Endothelial cell (in vitro differentiated cells): ENCODE data around the gene SLC24A3. TPM values are rescaled to one million over a fixed set of nuclear protein-coding genes. Genes with fewer than 3 reads are reported as not detected.

Experiments used
- DNase-seq: peaks from one replicate; pipeline ENCODE4 v3.0.0; 2021; ENCODE audit warnings: low spot score
- H3K27ac Mint-ChIP-seq: one replicate; pipeline ENCODE4 v1.8.0; 2021; ENCODE audit warnings: mixed read lengths, inconsistent platforms; ENCODE audit not compliant: unreplicated experiment
- H3K27me3 Mint-ChIP-seq: one replicate; pipeline ENCODE4 v1.8.0; 2021; ENCODE audit warnings: mild to moderate bottlenecking, moderate library complexity, mixed read lengths, inconsistent platforms; ENCODE audit not compliant: unreplicated experiment
- H3K36me3 Mint-ChIP-seq: one replicate; pipeline ENCODE4 v1.8.0; 2021; ENCODE audit warnings: mild to moderate bottlenecking, low read depth, mixed read lengths, inconsistent platforms; ENCODE audit not compliant: unreplicated experiment
- H3K4me1 Mint-ChIP-seq: one replicate; pipeline ENCODE4 v1.8.0; 2021; ENCODE audit warnings: mild to moderate bottlenecking, mixed read lengths, inconsistent platforms; ENCODE audit not compliant: unreplicated experiment
- H3K4me3 Mint-ChIP-seq: one replicate; pipeline ENCODE4 v1.8.0; 2021; ENCODE audit warnings: mild to moderate bottlenecking, mixed read lengths, inconsistent platforms; ENCODE audit not compliant: unreplicated experiment
- H3K9me3 Mint-ChIP-seq: one replicate; pipeline ENCODE4 v1.8.0; 2021; ENCODE audit warnings: mixed read lengths, inconsistent platforms; ENCODE audit not compliant: unreplicated experiment
- total RNA-seq: library from RNA; stranded (reverse); fragmentation: NEBNext Ultra II Directional; extraction: Animal tissue kit (Norgen Biotek cat#: 25700); gene quantifications from one replicate; pipeline ENCODE4 v1.2.1, GENCODE V29; 2021; ENCODE audit not compliant: unreplicated experiment
- TF ChIP-seq, protein P1 (sequence below): fragments of 200-600 bp; sonication (generic); IDR thresholded peaks from one replicate; pipeline ENCODE4 v1.5.0; 2021; ENCODE audit warnings: antibody characterized with exemption; ENCODE audit not compliant: unreplicated experiment

SLC24A3 gene
- total RNA-seq, 1 donor from 2014 or later = 0.15 TPM

DNA sequence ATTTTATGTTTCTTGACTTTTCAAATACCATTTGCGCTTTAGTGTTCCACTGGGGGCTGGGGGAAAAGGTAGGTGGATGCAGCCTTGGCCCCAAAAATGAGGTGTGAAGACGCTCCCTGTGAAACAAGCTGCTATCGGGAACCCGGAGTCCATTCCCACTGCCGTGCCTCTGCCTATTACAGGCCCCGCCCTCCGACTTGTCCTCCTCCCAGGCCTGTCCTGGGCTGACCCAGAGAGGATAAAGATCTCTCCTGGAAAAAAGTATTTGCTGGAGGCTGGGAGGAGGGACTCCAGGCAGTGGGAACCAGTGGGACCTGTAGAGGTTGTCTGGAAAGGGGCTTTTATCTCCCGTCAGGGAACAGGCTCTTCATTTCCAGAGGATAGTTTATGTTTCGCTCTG is 215.0 kb downstream of the SLC24A3 start:
- DNase-seq = no peak
- Mint-ChIP-seq H3K27ac (no peak overlapping the region), H3K4me3 (no peak overlapping the region), H3K27me3 (no peaks in the 10 kb centered on the region), H3K9me3 (no peaks in the 10 kb centered on the region), H3K4me1 (peaks cover 7% of the 10 kb centered on the region), H3K36me3 (no peaks in the 10 kb centered on the region)
- TF ChIP-seq, protein P1, sequence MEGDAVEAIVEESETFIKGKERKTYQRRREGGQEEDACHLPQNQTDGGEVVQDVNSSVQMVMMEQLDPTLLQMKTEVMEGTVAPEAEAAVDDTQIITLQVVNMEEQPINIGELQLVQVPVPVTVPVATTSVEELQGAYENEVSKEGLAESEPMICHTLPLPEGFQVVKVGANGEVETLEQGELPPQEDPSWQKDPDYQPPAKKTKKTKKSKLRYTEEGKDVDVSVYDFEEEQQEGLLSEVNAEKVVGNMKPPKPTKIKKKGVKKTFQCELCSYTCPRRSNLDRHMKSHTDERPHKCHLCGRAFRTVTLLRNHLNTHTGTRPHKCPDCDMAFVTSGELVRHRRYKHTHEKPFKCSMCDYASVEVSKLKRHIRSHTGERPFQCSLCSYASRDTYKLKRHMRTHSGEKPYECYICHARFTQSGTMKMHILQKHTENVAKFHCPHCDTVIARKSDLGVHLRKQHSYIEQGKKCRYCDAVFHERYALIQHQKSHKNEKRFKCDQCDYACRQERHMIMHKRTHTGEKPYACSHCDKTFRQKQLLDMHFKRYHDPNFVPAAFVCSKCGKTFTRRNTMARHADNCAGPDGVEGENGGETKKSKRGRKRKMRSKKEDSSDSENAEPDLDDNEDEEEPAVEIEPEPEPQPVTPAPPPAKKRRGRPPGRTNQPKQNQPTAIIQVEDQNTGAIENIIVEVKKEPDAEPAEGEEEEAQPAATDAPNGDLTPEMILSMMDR = no peak

DNA sequence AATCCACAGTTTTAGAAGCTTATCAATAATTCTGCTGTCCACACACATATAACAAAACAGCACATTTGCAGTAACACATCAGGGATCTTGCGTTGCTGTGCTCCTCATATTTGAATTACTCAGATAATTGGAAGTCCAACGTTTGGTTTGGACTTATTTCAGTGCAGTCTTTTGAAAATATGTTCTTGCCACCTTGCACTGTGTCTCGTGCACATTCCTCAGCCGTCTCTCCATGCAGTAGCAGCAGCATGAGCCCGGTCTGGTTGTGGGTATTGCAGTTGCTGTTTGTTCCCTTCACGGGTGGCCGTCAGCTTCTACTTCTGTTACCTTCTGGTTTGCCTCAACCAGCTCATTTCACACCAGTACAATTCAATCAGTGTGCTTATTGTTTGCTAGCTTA is 215.5 kb downstream of the SLC24A3 start:
- Mint-ChIP-seq H3K4me1 (peaks cover 7% of the 10 kb centered on the region), H3K9me3 (no peaks in the 10 kb centered on the region), H3K27ac (no peak overlapping the region), H3K36me3 (no peaks in the 10 kb centered on the region), H3K27me3 (no peaks in the 10 kb centered on the region), H3K4me3 (no peak overlapping the region)
- DNase-seq = no peak
- TF ChIP-seq, protein P1 = no peak

DNA sequence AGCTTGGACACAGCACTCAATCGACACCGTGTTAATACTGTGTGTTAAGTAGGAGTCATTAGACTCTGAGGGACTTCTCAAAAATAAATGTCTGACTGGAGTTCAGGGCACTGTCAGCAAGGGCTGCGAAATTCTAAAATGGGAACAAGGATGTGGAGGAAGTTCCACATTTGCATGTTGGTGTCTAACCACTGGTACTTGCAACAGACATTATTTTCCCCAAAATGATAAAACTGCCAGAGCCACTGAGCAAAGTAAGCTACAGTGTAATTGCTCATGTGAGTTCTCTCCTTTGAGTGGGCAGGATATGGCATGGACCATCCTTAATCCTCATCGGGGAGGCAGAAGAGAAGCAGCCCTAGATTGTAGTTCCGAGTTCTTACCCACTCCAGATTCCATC is 215.9 kb downstream of the SLC24A3 start:
- Mint-ChIP-seq H3K27ac (no peak overlapping the region), H3K4me1 (peaks cover 5% of the 10 kb centered on the region), H3K36me3 (no peaks in the 10 kb centered on the region), H3K4me3 (no peak overlapping the region), H3K27me3 (no peaks in the 10 kb centered on the region), H3K9me3 (no peaks in the 10 kb centered on the region)
- TF ChIP-seq, protein P1 = no peak
- no peak for DNase-seq

DNA sequence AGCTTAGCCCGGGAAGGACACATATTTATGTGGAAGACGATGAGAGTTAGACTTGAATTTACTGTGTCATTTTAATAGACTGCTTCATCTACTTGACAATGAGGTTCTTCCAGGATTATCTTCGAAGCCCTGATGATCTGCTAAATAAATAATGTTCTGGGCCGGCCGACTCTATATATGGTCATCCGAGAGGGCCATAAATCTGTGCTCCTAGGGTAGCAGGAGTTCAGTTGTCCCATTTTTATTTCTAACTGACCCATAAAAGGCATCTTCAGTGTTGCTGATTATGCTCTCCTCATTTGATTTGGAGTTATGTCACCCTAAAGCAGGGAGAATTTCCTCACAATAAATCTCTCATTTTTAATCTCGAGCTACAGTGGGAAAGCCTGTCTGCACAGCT is 217.1 kb downstream of the SLC24A3 start:
- no peak for DNase-seq
- H3K27me3 Mint-ChIP-seq = no peaks in the 10 kb centered on the region
- H3K9me3 Mint-ChIP-seq = no peaks in the 10 kb centered on the region
- H3K4me1 Mint-ChIP-seq = no peaks in the 10 kb centered on the region
- TF ChIP-seq, protein P1 = no peak
- no peak overlapping the region for H3K4me3 Mint-ChIP-seq
- no peaks in the 10 kb centered on the region for H3K36me3 Mint-ChIP-seq
- H3K27ac Mint-ChIP-seq = no peak overlapping the region

DNA sequence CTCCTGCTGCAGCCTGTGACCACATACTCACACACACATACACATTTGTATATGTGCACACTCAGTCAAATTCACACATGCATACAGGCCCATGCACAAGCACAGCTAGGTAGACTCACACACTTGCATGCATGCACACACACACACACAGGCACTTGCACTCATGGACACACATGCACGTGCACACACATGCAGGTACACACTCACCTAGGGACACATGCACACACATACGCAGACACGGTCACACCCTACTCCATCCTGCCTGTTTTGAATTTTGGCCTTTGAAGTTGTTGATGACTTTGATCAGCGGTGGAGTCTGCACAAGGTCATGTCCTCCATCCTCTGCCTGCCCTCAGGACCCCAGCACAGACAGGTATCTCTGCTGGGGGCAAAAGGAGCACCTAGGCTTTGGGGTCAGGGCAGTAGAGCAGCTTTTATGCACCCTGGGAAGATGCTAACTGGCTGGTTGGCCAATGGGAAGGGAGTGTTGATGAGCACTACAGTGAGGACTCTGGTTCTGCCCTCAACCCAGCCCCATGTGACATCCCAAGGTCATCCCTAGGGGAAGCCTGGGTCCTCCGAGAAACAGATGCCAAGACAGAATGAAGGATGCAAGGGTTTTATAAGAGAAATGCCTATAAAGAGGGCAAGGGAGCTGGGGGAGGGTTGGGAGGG is 218.3 kb downstream of the SLC24A3 start:
- TF ChIP-seq, protein P1 = no peak
- Mint-ChIP-seq H3K4me1 (no peaks in the 10 kb centered on the region), H3K36me3 (no peaks in the 10 kb centered on the region), H3K27me3 (no peaks in the 10 kb centered on the region), H3K9me3 (no peaks in the 10 kb centered on the region), H3K4me3 (no peak overlapping the region), H3K27ac (no peak overlapping the region)
- no peak for DNase-seq
